Ramos (cell line): ENCODE results near the gene TMPRSS9.

Experiments used
- in situ Hi-C: fragments of 300-500 bp; cut with MboI; formaldehyde crosslinking; loops from one replicate; pipeline ENCODE4 v1.14.3; 2022; ENCODE audit warnings: low sequenced_read_pairs; ENCODE audit not compliant: unreplicated experiment

TMPRSS9 gene

DNA sequence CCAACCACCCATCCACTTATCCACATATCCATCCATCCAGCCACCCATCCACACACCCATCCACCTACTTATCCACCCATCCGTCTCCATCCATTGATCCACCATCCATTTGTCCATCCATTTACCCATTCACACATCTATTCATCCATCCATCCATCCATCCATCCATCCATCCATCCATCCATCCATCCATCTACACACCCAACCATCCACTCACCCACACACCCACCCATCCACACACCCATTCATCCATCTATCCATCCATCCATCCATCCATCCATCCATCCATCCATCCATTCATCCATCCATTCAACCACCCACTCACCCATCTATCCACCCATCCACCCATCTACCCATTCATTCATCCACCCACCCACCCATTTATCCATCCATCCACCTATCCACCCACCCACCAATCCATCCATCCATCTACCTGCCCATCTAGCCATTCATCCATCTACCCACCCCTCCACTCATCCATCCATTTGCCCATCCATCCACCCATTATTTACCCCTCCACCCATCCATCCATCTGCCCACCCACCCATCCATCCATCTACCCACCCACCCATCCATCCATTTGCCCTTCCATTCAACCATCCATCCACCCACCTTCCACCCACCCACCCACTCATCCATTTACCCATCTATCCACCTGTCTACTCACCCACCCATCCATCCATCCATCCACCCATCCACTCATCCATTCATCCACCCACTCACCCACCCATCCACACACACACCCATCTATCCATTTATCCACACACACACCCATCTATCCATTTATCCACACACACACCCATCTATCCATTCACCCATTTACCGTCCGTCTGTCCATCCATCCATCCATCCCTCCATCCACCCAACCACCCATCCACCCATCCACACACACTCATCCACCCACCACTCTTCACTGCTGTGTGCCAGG, 2.5 kb upstream of the TMPRSS9 start:
- in situ Hi-C loops: no loop called here

GRCh38 chr19:2358548-2359173, 1.4 kb upstream of the TMPRSS9 start:
- in situ Hi-C loops: no loop called here

DNA sequence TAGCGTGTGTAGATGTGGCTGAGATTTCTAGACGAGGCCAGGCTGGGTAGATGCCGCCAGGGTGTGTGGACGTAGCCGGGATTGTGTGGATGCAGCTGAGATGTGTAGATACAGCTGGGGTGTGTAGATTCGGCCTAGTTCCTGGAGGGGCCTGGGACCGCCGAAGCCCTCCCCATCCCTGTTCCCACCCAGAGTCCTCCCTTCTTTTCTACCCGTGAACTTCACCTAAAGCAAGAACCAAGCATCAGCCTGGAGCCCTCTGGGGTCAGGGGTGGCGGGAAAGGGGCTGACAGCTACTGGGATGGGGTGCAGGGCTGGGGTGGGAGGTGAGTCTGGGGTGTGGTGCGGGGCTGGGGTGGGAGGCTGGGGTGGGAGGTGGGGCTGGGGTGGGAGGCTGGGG, 768 bp downstream of the TMPRSS9 start:
- in situ Hi-C loops: no loop called here

GRCh38 chr19:2361246-2362045, 1.4 kb downstream of the TMPRSS9 start:
- in situ Hi-C loops: no loop called here

DNA sequence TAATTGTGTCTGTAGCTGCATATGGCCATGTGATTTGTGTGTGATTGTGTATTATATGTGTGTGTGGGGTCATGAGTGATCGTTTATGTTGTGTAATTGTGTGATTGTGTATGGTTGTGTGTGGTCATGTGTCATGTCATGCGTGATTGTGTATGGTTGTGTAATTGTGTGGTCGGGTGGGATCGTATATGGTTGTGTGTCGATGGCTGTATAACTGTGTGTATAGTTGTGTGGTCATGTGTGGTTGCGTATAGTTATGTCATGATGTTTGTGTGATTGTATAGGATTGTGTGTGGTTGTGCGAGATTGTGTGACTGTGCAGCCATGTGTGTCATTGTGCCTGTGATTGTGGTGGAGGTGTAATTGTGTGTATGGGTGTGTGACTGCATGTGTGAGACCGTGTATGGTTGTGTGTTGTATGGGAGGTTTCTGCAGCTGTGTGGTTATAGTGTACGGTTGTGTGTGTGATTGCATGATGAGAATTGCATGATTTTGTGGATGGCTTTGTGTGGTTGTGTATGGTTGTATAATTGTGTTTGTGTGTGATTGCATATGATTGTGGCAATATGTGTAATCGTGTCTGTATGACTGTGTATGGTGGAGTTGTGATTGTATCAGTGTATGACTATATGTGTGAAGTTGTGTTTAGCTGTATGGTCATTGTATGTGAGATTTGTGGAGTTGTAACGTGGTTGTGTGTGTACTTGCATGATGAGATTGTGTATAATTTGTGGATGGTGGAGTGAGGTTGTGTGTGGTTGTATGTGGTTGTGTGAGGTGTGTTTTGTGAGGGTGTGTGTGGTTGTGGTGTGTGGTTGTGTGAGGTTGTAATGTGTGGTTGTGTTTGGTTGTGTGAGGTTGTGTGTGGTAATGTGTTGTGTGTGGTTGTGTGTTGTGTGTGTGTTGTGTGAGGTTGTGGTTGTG, 2.2 kb downstream of the TMPRSS9 start:
- in situ Hi-C loops: no loop called here

- in situ Hi-C loops: no loop called here
Measured at GRCh38 chr19:2362970-2363300, 2.9 kb downstream of the TMPRSS9 start.

- in situ Hi-C loops: no loop called here
Measured at GRCh38 chr19:2363419-2363818, 3.4 kb downstream of the TMPRSS9 start.

- in situ Hi-C loops: no loop called here
Measured at GRCh38 chr19:2365201-2365970, 5.3 kb downstream of the TMPRSS9 start.

DNA sequence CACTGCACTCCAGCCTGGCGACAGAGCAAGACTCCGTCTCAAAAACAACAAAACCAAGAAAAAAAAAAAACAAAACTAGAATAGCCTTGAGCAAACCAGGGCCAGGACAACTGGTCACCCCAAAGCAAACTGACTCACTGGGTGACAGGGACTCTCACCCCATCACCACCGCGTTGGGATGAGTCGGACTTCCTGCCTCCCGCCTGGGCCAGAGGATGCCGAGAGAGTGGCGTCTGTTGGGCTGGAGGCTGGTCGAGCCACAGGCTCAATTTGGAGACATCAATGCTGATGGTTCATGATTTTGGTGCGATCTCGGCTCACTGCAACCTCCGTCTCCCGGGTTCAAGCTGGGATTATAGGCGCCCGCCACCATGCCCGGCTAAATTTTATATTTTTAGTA, 11.6 kb downstream of the TMPRSS9 start:
- in situ Hi-C loops: no loop called here

DNA sequence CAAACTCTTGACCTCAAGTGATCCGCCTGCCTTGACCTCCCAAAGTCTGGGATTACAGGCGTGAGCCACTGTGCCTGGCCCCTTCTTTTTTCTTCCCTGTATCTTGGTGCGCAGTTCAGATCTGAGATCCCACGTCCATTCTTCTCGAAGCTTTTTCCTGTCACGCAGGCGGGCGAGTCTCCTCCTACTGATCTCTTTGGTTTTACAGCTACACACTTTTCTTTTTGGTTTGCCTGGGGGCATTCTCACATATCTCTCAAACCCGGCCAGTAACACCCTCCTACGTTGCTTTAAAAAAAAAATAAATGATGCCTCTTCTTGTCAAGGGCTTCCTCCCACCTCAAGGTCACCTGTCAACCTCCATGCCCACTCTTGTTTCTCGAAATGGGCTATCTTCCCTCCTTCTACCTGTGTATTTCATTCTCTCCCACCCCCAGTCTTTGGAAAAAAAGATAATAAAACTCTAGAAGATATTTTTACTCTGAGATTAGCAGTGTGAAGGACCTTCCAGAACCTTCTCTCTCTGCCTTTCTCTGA, 12.1 kb downstream of the TMPRSS9 start:
- in situ Hi-C loops: no loop called here

DNA sequence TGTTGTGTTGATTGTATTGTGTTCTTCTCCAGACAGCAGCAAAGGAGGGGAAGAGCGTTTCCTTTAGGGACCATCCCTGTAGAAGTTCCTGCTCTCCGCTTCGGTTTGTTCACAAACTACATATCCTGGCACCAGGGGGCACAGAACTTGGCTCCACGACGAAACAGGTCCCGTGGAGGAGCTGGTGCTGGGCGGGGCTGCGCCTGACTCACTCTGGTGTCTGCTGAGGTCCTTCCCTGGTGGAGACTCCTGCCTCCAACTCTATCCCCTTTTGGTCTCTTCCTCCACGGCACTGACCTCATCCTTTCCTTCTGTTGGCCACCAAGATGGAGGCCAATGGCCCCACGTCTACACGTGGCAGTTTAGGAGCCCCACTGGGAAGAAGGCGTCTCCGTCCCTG, 14.7 kb downstream of the TMPRSS9 start:
- in situ Hi-C loops: no loop called here

- in situ Hi-C loops: no loop called here
Measured at GRCh38 chr19:2375353-2376121, 15.5 kb downstream of the TMPRSS9 start.

GRCh38 chr19:2376784-2377519, 16.9 kb downstream of the TMPRSS9 start:
- in situ Hi-C loops: no loop called here

DNA sequence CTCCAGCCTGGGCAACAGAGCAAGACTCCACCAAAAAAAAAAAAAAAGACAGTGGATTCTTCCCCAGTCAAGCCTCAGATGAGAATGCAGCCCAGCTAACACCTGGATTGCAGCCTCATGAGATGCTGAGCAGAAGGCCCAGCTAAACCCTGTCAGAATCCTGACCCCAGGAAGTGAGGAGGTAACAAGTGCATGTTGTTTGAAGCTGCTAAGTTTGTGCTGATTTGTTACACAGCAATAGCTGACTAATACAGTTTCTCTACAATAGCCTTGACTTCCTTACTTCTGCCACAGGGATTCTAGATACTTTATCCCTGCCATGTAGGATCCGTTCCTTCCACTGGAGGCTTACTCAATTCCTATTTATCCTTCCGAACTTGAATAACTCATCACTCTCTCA, 20.5 kb downstream of the TMPRSS9 start:
- in situ Hi-C loops: no loop called here

- in situ Hi-C loops: no loop called here
Measured at GRCh38 chr19:2381148-2381820, 21.2 kb downstream of the TMPRSS9 start.

GRCh38 chr19:2382530-2383222, 22.6 kb downstream of the TMPRSS9 start:
- in situ Hi-C loops: no loop called here
